Pancreas (tissue), 10 donors: ENCODE measurements around the gene L1TD1. TPM values are rescaled to one million over a fixed set of nuclear protein-coding genes. Genes with fewer than 3 reads are reported as not detected.

Experiments
- ATAC-seq, 4 donors: fragments of 200-7000 bp; cut with Tn5 transposase; one replicate each; pipeline versions ENCODE4 v1.8.0 to v1.9.1; 2020; ENCODE audit warnings: mild to moderate bottlenecking in 4 of 4, moderate library complexity in 4 of 4
- DNase-seq, 6 donors: peaks; one replicate each; pipeline ENCODE4 v3.0.0-alpha.2; 2020
- FAIRE-seq: peaks from 2 replicates; lab custom pipeline; 2012; peaks lifted over from hg19 to GRCh38; lab: Jason Lieb, UNC
- H3K27ac ChIP-seq, 4 donors: fragments of 200-600 bp; sonication (generic); 1 replicate in 3 of 4; 2 replicates in 1 of 4; pipeline versions ENCODE4 v1.5.0 to v1.8.0; 2020
- H3K27me3 ChIP-seq, 4 donors: fragments of 200-600 bp; one replicate each; pipeline ENCODE4 v1.8.0; 2021
- H3K36me3 ChIP-seq, 3 donors: fragments of 200-600 bp; sonication (generic) in 1 of 3; one replicate each; pipeline versions ENCODE4 v1.5.0 to v1.8.0; 2020 to 2021
- H3K4me1 ChIP-seq, 3 donors: fragments of 200-600 bp; one replicate each; pipeline ENCODE4 v1.8.0; 2021
- H3K4me3 ChIP-seq, 4 donors: fragments of 200-600 bp; sonication (generic) in 2 of 4; one replicate each; pipeline versions ENCODE4 v1.5.0 to v1.8.0; 2020 to 2021
- H3K9me3 ChIP-seq, 4 donors: fragments of 200-600 bp; one replicate each; pipeline ENCODE4 v1.8.0; 2021
- CTCF ChIP-seq, 4 donors: fragments of 200-600 bp; sonication (generic) in 3 of 4; IDR thresholded peaks; one replicate each; pipeline versions ENCODE4 v1.5.0 to v1.8.0; 2021; ENCODE audit warnings: antibody characterized with exemption in 4 of 4
- WGBS, 2 donors: extraction: QIAGEN DNeasy Blood & Tissue Kit; methylation state at CpG; one replicate each; pipeline ENCODE4 v1.1.7; 2013; 5-methylcytosine and 5-hydroxymethylcytosine counted together
- intact Hi-C, 3 donors: fragments of 100-400 bp; cut with DNase I; formaldehyde crosslinking; loops; one replicate each; pipeline versions ENCODE4 v1.11.1 to v1.14.2; 2022
- polyA plus RNA-seq, 2 donors: library from polyadenylated mRNA; stranded (reverse); fragments of 200-250 nt; gene quantifications; one replicate each; pipeline ENCODE4 v1.2.3, GENCODE V29; 2013
- total RNA-seq, 6 donors: library from RNA; stranded (reverse); fragmentation: NEBNext Ultra II Directional in 4 of 6; extraction: Animal tissue kit (Norgen Biotek cat#: 25700) in 4 of 6; gene quantifications; one replicate each; pipeline versions ENCODE4 v1.2.1 to v1.2.4, GENCODE V29; 2021 to 2023
- donor health status: healthy with polysubstance abuse.
- donor health status: DM: no; HTN: no; CAD: no; lungs with moderate emphysema.
- donor health status: DM: no; HTN: no; CAD: no.
- donor health status: control.
- donor health status: control.
- donor health status: Bipolar disorder and iron deficiency.
- donor health status: DM: yes; HTN: yes; CAD: no.
- donor health status: DM: no; HTN: no; CAD: no.
- donor health status: DM: no; HTN: no; CAD: no.
- donor health status: DM: yes; HTN: yes; CAD: no.

L1TD1 gene
- total and polyA plus RNA-seq, 8 donors = 0.03 to 0.28 (median 0.09) TPM; not detected in 2

DNA sequence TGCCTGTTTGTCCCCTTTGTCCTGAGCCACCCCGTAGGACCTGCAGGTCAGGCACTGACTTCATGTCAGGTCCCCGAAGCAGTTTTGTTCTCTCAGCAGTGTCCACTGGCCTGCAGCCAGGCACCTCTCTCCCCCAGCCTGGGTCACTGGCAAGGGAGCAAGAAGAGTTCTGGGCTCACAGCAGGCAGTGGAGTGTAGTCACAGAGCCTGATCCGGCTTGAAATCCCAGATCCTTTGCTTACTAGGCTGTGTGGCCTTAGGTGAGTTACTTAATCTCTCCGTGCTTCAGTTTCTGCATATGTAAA is 34.2 kb downstream of the L1TD1 start:
- Histone ChIP-seq H3K27ac (no peak overlapping the region), H3K36me3 (no peaks in the 10 kb centered on the region), H3K9me3 (no peaks in the 10 kb centered on the region), H3K27me3 (no peaks in the 10 kb centered on the region), H3K4me3 (no peak overlapping the region), H3K4me1 (no peaks in the 10 kb centered on the region)
- TF ChIP-seq CTCF (IDR thresholded peaks at IDR 0.05) = no peak
- intact Hi-C loops = no loop called here
- WGBS, 2 donors = 75 to 88% methylated on average over 4 of the region's 4 CpGs
- ATAC-seq = no peak
- DNase-seq = no peak
- FAIRE-seq = no peak

GRCh38 chr1:62229468-62229867 is 34.8 kb downstream of the L1TD1 start:
- TF ChIP-seq CTCF (IDR thresholded peaks at IDR 0.05) = no peak
- ATAC-seq (no peak), FAIRE-seq (no peak), DNase-seq (no peak)
- Histone ChIP-seq H3K27me3 (no peaks in the 10 kb centered on the region), H3K9me3 (no peaks in the 10 kb centered on the region), H3K36me3 (no peaks in the 10 kb centered on the region), H3K4me3 (no peak overlapping the region), H3K27ac (no peak overlapping the region), H3K4me1 (no peaks in the 10 kb centered on the region)
- intact Hi-C loops = no loop called here
- 80 to 84% methylated on average over 3 of the region's 3 CpGs for WGBS, 2 donors

- no peak overlapping the region for H3K4me3 ChIP-seq
- TF ChIP-seq CTCF (IDR thresholded peaks at IDR 0.05) = no peak
- FAIRE-seq (no peak), ATAC-seq (no peak), DNase-seq (no peak)
- H3K36me3 ChIP-seq = no peaks in the 10 kb centered on the region
- no peaks in the 10 kb centered on the region for H3K9me3 ChIP-seq
- no peak overlapping the region for H3K27ac ChIP-seq
- WGBS, 2 donors = 42 to 61% methylated on average over 2 of the region's 2 CpGs
- H3K4me1 ChIP-seq = no peaks in the 10 kb centered on the region
- H3K27me3 ChIP-seq = no peaks in the 10 kb centered on the region
- intact Hi-C loops = no loop called here
Observed at GRCh38 chr1:62229932-62230331, 35.3 kb downstream of the L1TD1 start.

DNA sequence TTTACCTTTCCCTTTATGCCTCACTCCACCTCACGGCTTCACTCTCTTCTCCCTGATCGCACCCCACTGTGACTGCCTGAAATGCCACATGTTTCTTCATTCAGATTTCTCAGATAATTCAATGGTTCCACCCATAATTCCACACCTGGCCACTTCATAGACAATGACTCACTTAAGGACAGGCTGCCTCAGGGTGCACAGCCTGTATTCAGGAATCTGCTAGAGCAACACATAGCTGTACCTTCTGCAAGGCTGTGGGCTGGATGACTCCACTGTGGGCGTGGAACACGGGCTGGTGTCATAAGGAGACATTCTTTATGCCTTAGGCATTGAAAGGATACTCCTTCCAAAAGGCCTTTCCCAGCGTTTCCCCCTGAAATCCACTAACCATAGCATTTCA is 36.1 kb downstream of the L1TD1 start:
- intact Hi-C loops = no loop called here
- no peak for TF ChIP-seq CTCF (IDR thresholded peaks at IDR 0.05)
- H3K4me1 ChIP-seq = no peaks in the 10 kb centered on the region
- ATAC-seq = no peak
- 86 to 93% methylated on average over 5 of the region's 5 CpGs for WGBS, 2 donors
- H3K27ac ChIP-seq = no peak overlapping the region
- no peaks in the 10 kb centered on the region for H3K9me3 ChIP-seq
- no peak for DNase-seq
- H3K36me3 ChIP-seq = no peaks in the 10 kb centered on the region
- no peak overlapping the region for H3K4me3 ChIP-seq
- no peak for FAIRE-seq
- no peaks in the 10 kb centered on the region for H3K27me3 ChIP-seq

GRCh38 chr1:62232871-62233278 is 38.2 kb downstream of the L1TD1 start:
- no peak for DNase-seq
- WGBS, 2 donors = 62 to 80% methylated on average over 14 of the region's 14 CpGs
- no peak for TF ChIP-seq CTCF (IDR thresholded peaks at IDR 0.05)

More at GRCh38 chr1:62232871-62233278, 38.2 kb downstream of the L1TD1 start:
- no peak overlapping the region for H3K27ac ChIP-seq
- no peaks in the 10 kb centered on the region for H3K4me1 ChIP-seq
- no peaks in the 10 kb centered on the region for H3K36me3 ChIP-seq
- H3K27me3 ChIP-seq = no peaks in the 10 kb centered on the region
- intact Hi-C loops = no loop called here
- FAIRE-seq (no peak), ATAC-seq (no peak)
- no peaks in the 10 kb centered on the region for H3K9me3 ChIP-seq
- no peak overlapping the region for H3K4me3 ChIP-seq
